A549 (cell line): ENCODE data around the gene FAS.

ENCODE experiments used
- BHLHE40 ChIP-seq: IDR thresholded peaks from 2 replicates; pipeline ENCODE4 v1.6.1; 2012; ENCODE audit warnings: low read depth, low read length, inconsistent platforms
- CBX2 ChIP-seq: fragments of 200-600 bp; sonication (generic); IDR thresholded peaks from 2 replicates; pipeline ENCODE4 v1.6.1; 2016; ENCODE audit warnings: low read depth, mild to moderate bottlenecking, borderline replicate concordance
- JUNB ChIP-seq: fragments of >200 bp; sonication (Bioruptor Twin); formaldehyde crosslinking; IDR thresholded peaks from 2 replicates; pipeline ENCODE4 v1.6.1; 2016
- KDM5A ChIP-seq: fragments of 200-600 bp; sonication (generic); IDR thresholded peaks from 2 replicates; pipeline ENCODE4 v1.6.1; 2016; ENCODE audit warnings: antibody characterized with exemption, mild to moderate bottlenecking
- NR3C1 ChIP-seq: fragments of >200 bp; sonication (Bioruptor Twin); formaldehyde crosslinking; IDR thresholded peaks from 3 replicates; pipeline ENCODE4 v1.6.1; 2017
- PHF8 ChIP-seq: fragments of 200-600 bp; sonication (generic); IDR thresholded peaks from 2 replicates; pipeline ENCODE4 v1.6.1; 2016; ENCODE audit warnings: low read depth, mild to moderate bottlenecking, antibody characterized with exemption, moderate library complexity, borderline replicate concordance
- RAD21 ChIP-seq, 2 experiments: fragments of >200 bp in 1 of 2; sonication (Bioruptor Twin) in 1 of 2; formaldehyde crosslinking in 1 of 2; IDR thresholded peaks in 1 of 2; conservative IDR thresholded peaks in 1 of 2; 2 replicates in 1 of 2; 3 replicates in 1 of 2; pipeline ENCODE4 v1.6.1; 2012 to 2018; ENCODE audit warnings: inconsistent platforms in 1 of 2
- TFCP2L1 ChIP-seq: fragments of 250-450 bp; sonication (Bioruptor Pico); IDR thresholded peaks from 2 replicates; pipeline ENCODE4 v1.5.0; 2021; ENCODE audit warnings: mild to moderate bottlenecking
- TF ChIP-seq, protein P1 (sequence below): fragments of >200 bp; sonication (Bioruptor Twin); formaldehyde crosslinking; IDR thresholded peaks from 3 replicates; pipeline ENCODE4 v1.5.1; 2016
- TF ChIP-seq, protein P2 (sequence below): fragments of 450-650 bp; IDR thresholded peaks from 2 replicates; pipeline ENCODE4 v1.6.1; 2014; ENCODE audit warnings: antibody characterized with exemption

DNA sequence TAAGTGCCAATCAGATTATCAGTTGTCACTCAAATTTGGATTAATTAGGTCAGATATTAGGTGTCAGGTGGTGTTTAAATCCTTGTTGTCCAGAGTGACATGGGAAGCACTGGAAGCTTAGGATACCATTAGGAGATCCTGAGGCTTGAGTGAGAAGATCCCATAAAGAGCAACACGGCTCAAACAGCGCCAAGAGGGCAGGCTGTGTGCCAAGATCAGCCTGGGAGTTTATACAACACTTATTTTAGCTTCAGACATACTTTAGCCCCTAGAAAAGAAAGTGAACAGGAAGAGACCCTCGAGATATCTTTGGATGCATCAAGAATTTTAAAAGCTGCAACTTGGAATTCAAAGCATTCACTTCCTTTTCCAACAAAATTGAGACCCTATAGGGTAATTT, 23.8 kb upstream of the FAS start:
- TF ChIP-seq, protein P1, sequence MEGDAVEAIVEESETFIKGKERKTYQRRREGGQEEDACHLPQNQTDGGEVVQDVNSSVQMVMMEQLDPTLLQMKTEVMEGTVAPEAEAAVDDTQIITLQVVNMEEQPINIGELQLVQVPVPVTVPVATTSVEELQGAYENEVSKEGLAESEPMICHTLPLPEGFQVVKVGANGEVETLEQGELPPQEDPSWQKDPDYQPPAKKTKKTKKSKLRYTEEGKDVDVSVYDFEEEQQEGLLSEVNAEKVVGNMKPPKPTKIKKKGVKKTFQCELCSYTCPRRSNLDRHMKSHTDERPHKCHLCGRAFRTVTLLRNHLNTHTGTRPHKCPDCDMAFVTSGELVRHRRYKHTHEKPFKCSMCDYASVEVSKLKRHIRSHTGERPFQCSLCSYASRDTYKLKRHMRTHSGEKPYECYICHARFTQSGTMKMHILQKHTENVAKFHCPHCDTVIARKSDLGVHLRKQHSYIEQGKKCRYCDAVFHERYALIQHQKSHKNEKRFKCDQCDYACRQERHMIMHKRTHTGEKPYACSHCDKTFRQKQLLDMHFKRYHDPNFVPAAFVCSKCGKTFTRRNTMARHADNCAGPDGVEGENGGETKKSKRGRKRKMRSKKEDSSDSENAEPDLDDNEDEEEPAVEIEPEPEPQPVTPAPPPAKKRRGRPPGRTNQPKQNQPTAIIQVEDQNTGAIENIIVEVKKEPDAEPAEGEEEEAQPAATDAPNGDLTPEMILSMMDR = no peak
- TF ChIP-seq PHF8 (no peak), RAD21 (conservative IDR thresholded peaks at IDR 0.05 in 1 of 2, IDR thresholded peaks at IDR 0.05 in 1 of 2) (no peak), NR3C1 (no peak), CBX2 (no peak), BHLHE40 (no peak), JUNB (no peak), TFCP2L1 (CRISPR knock-in tag) (no peak), KDM5A (no peak)
- TF ChIP-seq, protein P2, sequence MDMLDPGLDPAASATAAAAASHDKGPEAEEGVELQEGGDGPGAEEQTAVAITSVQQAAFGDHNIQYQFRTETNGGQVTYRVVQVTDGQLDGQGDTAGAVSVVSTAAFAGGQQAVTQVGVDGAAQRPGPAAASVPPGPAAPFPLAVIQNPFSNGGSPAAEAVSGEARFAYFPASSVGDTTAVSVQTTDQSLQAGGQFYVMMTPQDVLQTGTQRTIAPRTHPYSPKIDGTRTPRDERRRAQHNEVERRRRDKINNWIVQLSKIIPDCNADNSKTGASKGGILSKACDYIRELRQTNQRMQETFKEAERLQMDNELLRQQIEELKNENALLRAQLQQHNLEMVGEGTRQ = no peak
